NCI-H510A treated with DMSO at 0.1 percent for 48 hours (cell line): ENCODE results near the gene C1QTNF5.

ENCODE experiments used
- DNase-seq: peaks from one replicate; lab custom pipeline; 2025; lab: John Stamatoyannopoulos, UW

C1QTNF5 gene

GRCh38 chr11:119318240-119319135, 22.2 kb downstream of the C1QTNF5 start:
- no peak for DNase-seq

- no peak for DNase-seq
Measured at GRCh38 chr11:119317592-119318239, 23.0 kb downstream of the C1QTNF5 start.

- DNase-seq, result no peak
Measured at GRCh38 chr11:119316729-119317591, 23.7 kb downstream of the C1QTNF5 start, which contains the start of gene MCAM. MCAM (minus strand) TSS chr11:119317130; CDS start chr11:119317101, 29 bp downstream.

- no peak for DNase-seq
Measured at GRCh38 chr11:119316016-119316728, 24.5 kb downstream of the C1QTNF5 start.

GRCh38 chr11:119315131-119316015, 25.3 kb downstream of the C1QTNF5 start:
- DNase-seq, result peak; percentile 53

- no peak for DNase-seq
Measured at GRCh38 chr11:119314726-119315125, 26.0 kb downstream of the C1QTNF5 start.

GRCh38 chr11:119310682-119311052, 30.0 kb downstream of the C1QTNF5 start:
- DNase-seq, result no peak

- no peak for DNase-seq
Measured at GRCh38 chr11:119309953-119310681, 30.6 kb downstream of the C1QTNF5 start.

GRCh38 chr11:119309411-119309810, 31.3 kb downstream of the C1QTNF5 start:
- DNase-seq, result no peak

GRCh38 chr11:119307974-119308373, 32.7 kb downstream of the C1QTNF5 start:
- DNase-seq, result no peak

- no peak for DNase-seq
Measured at GRCh38 chr11:119307219-119307618, 33.5 kb downstream of the C1QTNF5 start.

- no peak for DNase-seq
Measured at GRCh38 chr11:119306373-119306890, 34.3 kb downstream of the C1QTNF5 start.

GRCh38 chr11:119305556-119306372, 34.9 kb downstream of the C1QTNF5 start:
- DNase-seq, result no peak

- no peak for DNase-seq
Measured at GRCh38 chr11:119303227-119303718, 37.4 kb downstream of the C1QTNF5 start.

- DNase-seq, result no peak
Measured at GRCh38 chr11:119300198-119300964, 40.3 kb downstream of the C1QTNF5 start.

- DNase-seq, result no peak
Measured at GRCh38 chr11:119299416-119299815, 41.3 kb downstream of the C1QTNF5 start.

GRCh38 chr11:119298726-119299125, 42.0 kb downstream of the C1QTNF5 start:
- DNase-seq, result no peak

- no peak for DNase-seq
Measured at GRCh38 chr11:119297938-119298337, 42.7 kb downstream of the C1QTNF5 start.
